Natural killer cell (primary cell): Measurements from ENCODE around the gene PNKD. TPM values are rescaled to one million over a fixed set of nuclear protein-coding genes. Genes with fewer than 3 reads are reported as not detected.
A peak's percentile ranks its signal among the peaks of the same experiment; 100 is the strongest.

Experiments
- ATAC-seq, 3 donors: fragments of 150-1000 bp in 2 of 3; fragments of 200-7000 bp in 1 of 3; cut with Tn5 transposase; 1 replicate in 1 of 3; 2 replicates in 2 of 3; pipeline ENCODE4 v1.10.0; 2021; ENCODE audit warnings: mild to moderate bottlenecking in 2 of 3, moderate library complexity in 2 of 3
- DNase-seq, 2 donors: peaks; one replicate each; pipeline versions ENCODE4 v3.0.0 to v3.0.0-alpha.2; 2013 to 2021; ENCODE audit warnings: mixed read lengths in 1 of 2
- H3K27ac ChIP-seq: one replicate; pipeline ENCODE4 v1.5.1; 2013; ENCODE audit warnings: mild to moderate bottlenecking, low read length
- H3K27me3 ChIP-seq: one replicate; pipeline ENCODE4 v1.6.1; 2013; ENCODE audit warnings: low read length; ENCODE audit not compliant: control insufficient read depth, insufficient read depth
- H3K36me3 ChIP-seq: one replicate; pipeline ENCODE4 v1.6.1; 2013; ENCODE audit warnings: low read length; ENCODE audit not compliant: control insufficient read depth, insufficient read depth
- H3K4me1 ChIP-seq: one replicate; pipeline ENCODE4 v1.6.1; 2013; ENCODE audit warnings: low read length; ENCODE audit not compliant: control insufficient read depth, insufficient read depth
- H3K4me3 ChIP-seq: one replicate; pipeline ENCODE4 v1.5.1; 2013; ENCODE audit warnings: low read length
- H3K9me3 ChIP-seq: one replicate; pipeline ENCODE4 v1.6.1; 2013; ENCODE audit warnings: low read length; ENCODE audit not compliant: control insufficient read depth, insufficient read depth
- H3K27ac Mint-ChIP-seq, 2 donors: one replicate each; pipeline ENCODE4 v1.8.0; 2022; ENCODE audit warnings: mild to moderate bottlenecking in 2 of 2, mixed read lengths in 2 of 2, moderate library complexity in 1 of 2
- H3K27me3 Mint-ChIP-seq, 2 donors: one replicate each; pipeline ENCODE4 v1.8.0; 2022; ENCODE audit warnings: low read depth in 2 of 2, mixed read lengths in 2 of 2
- H3K36me3 Mint-ChIP-seq: one replicate; pipeline ENCODE4 v1.8.0; 2022; ENCODE audit warnings: mixed read lengths
- H3K4me1 Mint-ChIP-seq, 2 donors: one replicate each; pipeline ENCODE4 v1.8.0; 2022; ENCODE audit warnings: mixed read lengths in 2 of 2
- H3K4me3 Mint-ChIP-seq: one replicate; pipeline ENCODE4 v1.8.0; 2022; ENCODE audit warnings: mild to moderate bottlenecking, moderate library complexity, mixed read lengths
- H3K9me3 Mint-ChIP-seq, 2 donors: one replicate each; pipeline ENCODE4 v1.8.0; 2022; ENCODE audit warnings: mixed read lengths in 2 of 2
- CTCF ChIP-seq: fragments of 200-600 bp; IDR thresholded peaks from one replicate; pipeline ENCODE4 v1.8.0; 2022; ENCODE audit warnings: antibody characterized with exemption
- WGBS: methylation state at CpG from one replicate; pipeline ENCODE4 v1.1.7; 2013; ENCODE audit warnings: missing lambda C conversion rate; ENCODE audit not compliant: insufficient coverage; 5-methylcytosine and 5-hydroxymethylcytosine counted together
- intact Hi-C: fragments of 100-400 bp; cut with micrococcal nuclease; formaldehyde crosslinking; loops from one replicate; pipeline ENCODE4 v1.14.2; 2022
- total RNA-seq, 4 donors: library from RNA; stranded (reverse); fragments of 120-200 nt in 1 of 4; gene quantifications; one replicate each; pipeline versions ENCODE4 v1.2.3 to v1.2.4, GENCODE V29; 2013 to 2022

The PNKD gene
- total RNA-seq, 3 donors from 2014 or later (not counting 1 experiment from before 2014, with no cell fraction given): 18.8 to 21.3 (median 18.9) TPM

DNA sequence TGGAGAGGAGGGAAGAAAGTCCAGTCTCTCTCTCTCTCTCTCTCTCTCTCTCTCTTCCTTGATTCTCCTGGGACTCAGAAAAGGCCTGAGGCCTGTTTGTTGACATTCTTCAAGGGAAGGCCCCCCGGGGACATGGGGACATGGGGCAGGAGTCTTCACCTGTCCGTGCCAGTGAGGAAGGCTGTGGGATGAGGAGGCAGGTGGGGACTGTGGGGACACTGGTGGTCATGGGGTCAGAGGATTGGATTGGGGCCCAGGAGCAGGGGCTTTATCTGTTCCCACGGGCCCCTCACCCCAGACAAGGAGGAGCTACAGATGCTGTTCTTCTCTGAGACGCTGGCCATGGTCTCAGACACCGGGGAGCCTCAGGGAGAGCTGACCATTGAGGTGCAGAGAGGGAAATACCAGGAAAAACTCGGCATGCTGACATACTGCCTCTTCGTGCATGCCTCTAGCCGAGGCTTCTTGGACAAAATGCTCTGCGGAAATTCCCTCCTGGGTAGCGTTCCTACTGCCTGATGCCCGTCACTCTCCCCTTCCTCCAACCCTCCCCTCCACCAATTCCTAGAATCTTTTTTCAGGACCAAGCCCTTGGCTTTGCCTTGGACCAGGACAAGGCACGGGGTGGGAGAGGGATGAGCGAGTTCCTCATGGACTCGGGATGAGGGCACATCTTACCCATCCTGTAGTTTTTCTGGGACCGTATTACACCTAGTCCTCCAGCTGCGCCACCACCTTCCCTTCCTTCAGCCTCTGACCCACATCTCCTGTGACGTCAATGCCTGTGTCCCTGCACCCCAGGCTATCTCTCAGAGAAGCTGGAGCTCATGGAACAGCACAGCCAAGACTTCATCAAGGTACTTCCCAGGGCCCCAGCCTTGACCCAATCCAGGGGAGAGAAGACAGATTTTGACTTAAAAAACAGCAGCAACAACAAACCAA, 87.2 kb downstream of the PNKD start:
- TF ChIP-seq CTCF: no peak
- Mint-ChIP-seq H3K36me3 (no peaks in the 10 kb centered on the region), H3K27ac (no peak overlapping the region), H3K9me3 (no peaks in the 10 kb centered on the region), H3K4me3 (no peak overlapping the region), H3K4me1 (no peaks in the 10 kb centered on the region), H3K27me3 (no peaks in the 10 kb centered on the region)
- intact Hi-C loops: loop anchor here (2.0 kb wide), 1 partner anchor 57 kb away; no protein-coding TSS in a partner anchor
- DNase-seq: no peak
- Histone ChIP-seq H3K27me3 (no peaks in the 10 kb centered on the region), H3K9me3 (no peaks in the 10 kb centered on the region), H3K27ac (no peak overlapping the region), H3K4me1 (peaks cover 6% of the 10 kb centered on the region), H3K4me3 (no peak overlapping the region), H3K36me3 (no peaks in the 10 kb centered on the region)
- ATAC-seq: no peak
- 82% methylated on average over 17 of the region's 17 CpGs for WGBS

DNA sequence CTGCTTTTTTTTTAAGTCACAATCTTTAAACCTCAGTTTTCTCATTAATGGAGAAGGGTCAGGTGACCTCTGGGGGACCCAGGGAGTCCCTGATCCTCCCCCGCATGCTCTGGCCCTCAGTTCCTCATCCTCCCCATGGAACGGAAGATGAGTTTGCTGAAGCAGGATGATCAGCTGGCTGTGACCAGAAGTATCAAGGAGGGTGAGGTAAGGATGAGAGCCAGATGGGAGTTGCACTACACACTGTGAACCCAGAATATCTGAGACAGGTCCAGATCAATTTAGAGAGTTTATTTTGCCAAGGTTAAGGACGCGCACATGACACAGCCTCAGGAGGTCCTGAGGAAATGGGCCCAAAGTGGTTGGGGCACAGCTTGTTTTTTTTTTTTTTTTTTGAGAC, 90.1 kb downstream of the PNKD start:
- H3K4me1 Mint-ChIP-seq: no peaks in the 10 kb centered on the region
- no peaks in the 10 kb centered on the region for H3K9me3 Mint-ChIP-seq
- intact Hi-C loops: no loop called here
- no peak overlapping the region for H3K4me3 Mint-ChIP-seq
- Histone ChIP-seq H3K4me1 (peaks cover 12% of the 10 kb centered on the region), H3K36me3 (no peaks in the 10 kb centered on the region), H3K4me3 (no peak overlapping the region), H3K9me3 (no peaks in the 10 kb centered on the region), H3K27ac (no peak overlapping the region), H3K27me3 (no peaks in the 10 kb centered on the region)
- TF ChIP-seq CTCF: no peak
- WGBS: 94% methylated on average over 4 of the region's 4 CpGs
- no peak for ATAC-seq
- no peak overlapping the region for H3K27ac Mint-ChIP-seq
- no peaks in the 10 kb centered on the region for H3K27me3 Mint-ChIP-seq
- H3K36me3 Mint-ChIP-seq: no peaks in the 10 kb centered on the region
- DNase-seq: no peak

DNA sequence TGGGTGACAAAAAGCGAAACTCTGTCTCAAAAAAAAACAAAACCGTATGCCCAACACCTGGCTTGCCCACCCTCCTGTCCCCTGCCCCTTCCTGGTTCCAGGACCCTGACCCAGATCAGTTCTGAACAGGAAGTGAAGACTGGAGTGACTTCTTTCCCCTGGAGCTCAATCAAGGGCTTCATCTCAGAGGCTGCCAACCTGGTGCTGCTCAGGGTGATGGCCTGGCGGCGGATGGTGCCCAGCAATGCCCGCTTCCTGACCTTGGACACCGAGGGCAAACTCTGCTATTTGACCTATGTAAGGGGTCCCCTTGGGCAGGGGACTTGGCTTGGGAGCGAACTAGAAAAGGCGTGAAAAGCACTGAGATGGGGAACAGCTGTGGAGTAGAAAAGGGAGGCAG, 92.3 kb downstream of the PNKD start:
- DNase-seq: no peak
- Mint-ChIP-seq H3K36me3 (no peaks in the 10 kb centered on the region), H3K27me3 (no peaks in the 10 kb centered on the region), H3K9me3 (no peaks in the 10 kb centered on the region), H3K4me3 (no peak overlapping the region), H3K4me1 (peaks cover 0 to 7% of the 10 kb centered on the region in 2 donors), H3K27ac (peak overlapping the region in 1 of 2 donors; percentile 52)
- no peak for ATAC-seq
- no peaks in the 10 kb centered on the region for H3K27me3 ChIP-seq
- no peak for TF ChIP-seq CTCF
- no peaks in the 10 kb centered on the region for H3K9me3 ChIP-seq
- 78% methylated on average over 8 of the region's 8 CpGs for WGBS
- intact Hi-C loops: no loop called here
- H3K4me3 ChIP-seq: no peak overlapping the region
- H3K36me3 ChIP-seq: no peaks in the 10 kb centered on the region
- peaks cover 18% of the 10 kb centered on the region for H3K4me1 ChIP-seq
- H3K27ac ChIP-seq: no peak overlapping the region
